Neural cell (in vitro differentiated cells): Measurements from ENCODE around the gene SLC38A5. TPM values are rescaled to one million over a fixed set of nuclear protein-coding genes. Genes with fewer than 3 reads are reported as not detected.

ENCODE experiments used
- H2AFZ ChIP-seq: fragments of 200-600, 300-800 bp; sonication (generic), shearing (Covaris generic); 2 replicates; pipeline ENCODE4 v1.6.0; 2014; ENCODE audit warnings: low read depth, mild to moderate bottlenecking, antibody characterized with exemption, low read length, moderate library complexity
- H3F3A ChIP-seq: fragments of 200-600 bp; shearing (Covaris generic); 2 replicates; pipeline ENCODE4 v1.6.1; 2016; ENCODE audit warnings: mild to moderate bottlenecking, moderate library complexity, mixed read lengths, antibody characterized with exemption, low read length; ENCODE audit not compliant: insufficient read depth, poor library complexity, severe bottlenecking
- H3K27ac ChIP-seq: fragments of 200-600, 300-800 bp; sonication (generic), shearing (Covaris generic); 2 replicates; pipeline ENCODE4 v1.5.1; 2014; ENCODE audit warnings: mild to moderate bottlenecking, low read length, moderate library complexity
- H3K27me3 ChIP-seq: fragments of 300-800, 200-600 bp; sonication (generic), shearing (Covaris generic); 2 replicates; pipeline ENCODE4 v1.6.0; 2014; ENCODE audit warnings: mild to moderate bottlenecking, low read depth, low read length, moderate library complexity; ENCODE audit not compliant: insufficient read depth
- H3K36me3 ChIP-seq: fragments of 300-800, 200-600 bp; sonication (generic), shearing (Covaris generic); 2 replicates; pipeline ENCODE4 v1.5.1; 2014; ENCODE audit warnings: mild to moderate bottlenecking, antibody characterized with exemption, low read length, moderate library complexity; ENCODE audit not compliant: insufficient read depth
- H3K4me2 ChIP-seq: fragments of 300-800, 200-600 bp; sonication (generic), shearing (Covaris generic); 2 replicates; pipeline ENCODE4 v1.6.0; 2014; ENCODE audit warnings: mild to moderate bottlenecking, low read length
- H3K4me3 ChIP-seq: fragments of 300-800, 200-600 bp; sonication (generic), shearing (Covaris generic); 2 replicates; pipeline ENCODE4 v1.5.1; 2014; ENCODE audit warnings: mild to moderate bottlenecking, low read length, moderate library complexity
- H3K79me2 ChIP-seq: fragments of 200-600 bp; shearing (Covaris generic); replicated peaks from 2 replicates; pipeline ENCODE4 v1.6.0; 2014; ENCODE audit warnings: mild to moderate bottlenecking, low read length, moderate library complexity; ENCODE audit not compliant: insufficient read depth
- H3K9ac ChIP-seq: fragments of 300-800, 200-600 bp; sonication (generic), shearing (Covaris generic); 2 replicates; pipeline ENCODE4 v1.6.1; 2016; ENCODE audit warnings: mild to moderate bottlenecking, low read length, mixed read lengths
- H3K9me2 ChIP-seq: fragments of 200-600 bp; shearing (Covaris generic); 2 replicates; pipeline ENCODE4 v1.6.1; 2016; ENCODE audit warnings: mild to moderate bottlenecking, low read length, mixed read lengths; ENCODE audit not compliant: insufficient read depth
- H3K9me3 ChIP-seq: fragments of 200-600, 300-800 bp; sonication (generic), shearing (Covaris generic); 2 replicates; pipeline ENCODE4 v1.6.1; 2016; ENCODE audit warnings: mild to moderate bottlenecking, mixed run types, low read length, moderate library complexity, mixed read lengths
- H4K20me1 ChIP-seq: fragments of 200-600 bp; shearing (Covaris generic); 2 replicates; pipeline ENCODE4 v1.6.1; 2016; ENCODE audit warnings: mild to moderate bottlenecking, mixed run types; ENCODE audit not compliant: insufficient read depth
- EP300 ChIP-seq: fragments of 450-650 bp; conservative IDR thresholded peaks from 2 replicates; pipeline ENCODE4 v1.6.1; 2014; ENCODE audit warnings: antibody characterized with exemption, mild to moderate bottlenecking, moderate library complexity; ENCODE audit not compliant: poor library complexity, severe bottlenecking
- EZH2 ChIP-seq: fragments of 200-600, 300-800 bp; shearing (Covaris generic), sonication (generic); IDR thresholded peaks from 2 replicates; pipeline ENCODE4 v1.6.1; 2014; ENCODE audit warnings: antibody characterized with exemption, low read length, borderline replicate concordance, mild to moderate bottlenecking; ENCODE audit not compliant: insufficient read depth, poor library complexity, severe bottlenecking
- MXI1 ChIP-seq: fragments of 450-650 bp; conservative IDR thresholded peaks from 2 replicates; pipeline ENCODE4 v1.6.1; 2014; ENCODE audit warnings: antibody characterized with exemption, mild to moderate bottlenecking; ENCODE audit not compliant: poor library complexity, severe bottlenecking
- POLR2AphosphoS5 ChIP-seq: IDR thresholded peaks from 2 replicates; pipeline ENCODE4 v1.6.1; 2012
- RAD21 ChIP-seq: fragments of 450-650 bp; conservative IDR thresholded peaks from 2 replicates; pipeline ENCODE4 v1.6.1; 2014; ENCODE audit warnings: antibody characterized with exemption, mild to moderate bottlenecking, moderate library complexity
- SMC3 ChIP-seq: fragments of 450-650 bp; conservative IDR thresholded peaks from 2 replicates; pipeline ENCODE4 v1.6.1; 2014; ENCODE audit warnings: antibody characterized with exemption, mild to moderate bottlenecking, moderate library complexity; ENCODE audit not compliant: poor library complexity
- TAF1 ChIP-seq: IDR thresholded peaks from 2 replicates; pipeline ENCODE4 v1.6.1; 2012; ENCODE audit warnings: low read depth
- polyA plus RNA-seq: library from polyadenylated mRNA; depleted of rRNA; stranded (reverse); fragments of >200 nt; gene quantifications from 2 replicates; pipeline ENCODE4 v1.2.3, GENCODE V29; 2014
- TF ChIP-seq, protein P1 (sequence below): fragments of 450-650 bp; IDR thresholded peaks from 2 replicates; pipeline ENCODE4 v1.5.1; 2014; ENCODE audit warnings: antibody characterized with exemption, mild to moderate bottlenecking, moderate library complexity; ENCODE audit not compliant: poor library complexity, severe bottlenecking
- TF ChIP-seq, protein P2 (sequence below): IDR thresholded peaks from 2 replicates; pipeline ENCODE4 v1.6.1; 2012; ENCODE audit warnings: borderline replicate concordance

The SLC38A5 gene
- polyA plus RNA-seq, 1 donor from 2014 or later = 0.48 TPM

- Histone ChIP-seq H3K9ac (no peak overlapping the region), H3K36me3 (no peaks in the 10 kb centered on the region), H3K9me2 (no peaks in the 10 kb centered on the region), H3K9me3 (no peaks in the 10 kb centered on the region), H2AFZ (no peak overlapping the region), H3K4me2 (no peak overlapping the region), H3F3A (no peaks in the 10 kb centered on the region), H3K27me3 (no peaks in the 10 kb centered on the region), H4K20me1 (no peaks in the 10 kb centered on the region), H3K27ac (no peak overlapping the region), H3K4me3 (no peak overlapping the region), H3K79me2 (no peaks in the 10 kb centered on the region)
- TF ChIP-seq MXI1 (no peak), EZH2 (no peak), EP300 (no peak), POLR2AphosphoS5 (no peak), RAD21 (no peak), SMC3 (no peak), TAF1 (no peak)
- TF ChIP-seq, protein P1, sequence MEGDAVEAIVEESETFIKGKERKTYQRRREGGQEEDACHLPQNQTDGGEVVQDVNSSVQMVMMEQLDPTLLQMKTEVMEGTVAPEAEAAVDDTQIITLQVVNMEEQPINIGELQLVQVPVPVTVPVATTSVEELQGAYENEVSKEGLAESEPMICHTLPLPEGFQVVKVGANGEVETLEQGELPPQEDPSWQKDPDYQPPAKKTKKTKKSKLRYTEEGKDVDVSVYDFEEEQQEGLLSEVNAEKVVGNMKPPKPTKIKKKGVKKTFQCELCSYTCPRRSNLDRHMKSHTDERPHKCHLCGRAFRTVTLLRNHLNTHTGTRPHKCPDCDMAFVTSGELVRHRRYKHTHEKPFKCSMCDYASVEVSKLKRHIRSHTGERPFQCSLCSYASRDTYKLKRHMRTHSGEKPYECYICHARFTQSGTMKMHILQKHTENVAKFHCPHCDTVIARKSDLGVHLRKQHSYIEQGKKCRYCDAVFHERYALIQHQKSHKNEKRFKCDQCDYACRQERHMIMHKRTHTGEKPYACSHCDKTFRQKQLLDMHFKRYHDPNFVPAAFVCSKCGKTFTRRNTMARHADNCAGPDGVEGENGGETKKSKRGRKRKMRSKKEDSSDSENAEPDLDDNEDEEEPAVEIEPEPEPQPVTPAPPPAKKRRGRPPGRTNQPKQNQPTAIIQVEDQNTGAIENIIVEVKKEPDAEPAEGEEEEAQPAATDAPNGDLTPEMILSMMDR = no peak
- TF ChIP-seq, protein P2, sequence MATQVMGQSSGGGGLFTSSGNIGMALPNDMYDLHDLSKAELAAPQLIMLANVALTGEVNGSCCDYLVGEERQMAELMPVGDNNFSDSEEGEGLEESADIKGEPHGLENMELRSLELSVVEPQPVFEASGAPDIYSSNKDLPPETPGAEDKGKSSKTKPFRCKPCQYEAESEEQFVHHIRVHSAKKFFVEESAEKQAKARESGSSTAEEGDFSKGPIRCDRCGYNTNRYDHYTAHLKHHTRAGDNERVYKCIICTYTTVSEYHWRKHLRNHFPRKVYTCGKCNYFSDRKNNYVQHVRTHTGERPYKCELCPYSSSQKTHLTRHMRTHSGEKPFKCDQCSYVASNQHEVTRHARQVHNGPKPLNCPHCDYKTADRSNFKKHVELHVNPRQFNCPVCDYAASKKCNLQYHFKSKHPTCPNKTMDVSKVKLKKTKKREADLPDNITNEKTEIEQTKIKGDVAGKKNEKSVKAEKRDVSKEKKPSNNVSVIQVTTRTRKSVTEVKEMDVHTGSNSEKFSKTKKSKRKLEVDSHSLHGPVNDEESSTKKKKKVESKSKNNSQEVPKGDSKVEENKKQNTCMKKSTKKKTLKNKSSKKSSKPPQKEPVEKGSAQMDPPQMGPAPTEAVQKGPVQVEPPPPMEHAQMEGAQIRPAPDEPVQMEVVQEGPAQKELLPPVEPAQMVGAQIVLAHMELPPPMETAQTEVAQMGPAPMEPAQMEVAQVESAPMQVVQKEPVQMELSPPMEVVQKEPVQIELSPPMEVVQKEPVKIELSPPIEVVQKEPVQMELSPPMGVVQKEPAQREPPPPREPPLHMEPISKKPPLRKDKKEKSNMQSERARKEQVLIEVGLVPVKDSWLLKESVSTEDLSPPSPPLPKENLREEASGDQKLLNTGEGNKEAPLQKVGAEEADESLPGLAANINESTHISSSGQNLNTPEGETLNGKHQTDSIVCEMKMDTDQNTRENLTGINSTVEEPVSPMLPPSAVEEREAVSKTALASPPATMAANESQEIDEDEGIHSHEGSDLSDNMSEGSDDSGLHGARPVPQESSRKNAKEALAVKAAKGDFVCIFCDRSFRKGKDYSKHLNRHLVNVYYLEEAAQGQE = no peak
Observed at GRCh38 chrX:48492293-48492910, 22.3 kb upstream of the SLC38A5 start.

DNA sequence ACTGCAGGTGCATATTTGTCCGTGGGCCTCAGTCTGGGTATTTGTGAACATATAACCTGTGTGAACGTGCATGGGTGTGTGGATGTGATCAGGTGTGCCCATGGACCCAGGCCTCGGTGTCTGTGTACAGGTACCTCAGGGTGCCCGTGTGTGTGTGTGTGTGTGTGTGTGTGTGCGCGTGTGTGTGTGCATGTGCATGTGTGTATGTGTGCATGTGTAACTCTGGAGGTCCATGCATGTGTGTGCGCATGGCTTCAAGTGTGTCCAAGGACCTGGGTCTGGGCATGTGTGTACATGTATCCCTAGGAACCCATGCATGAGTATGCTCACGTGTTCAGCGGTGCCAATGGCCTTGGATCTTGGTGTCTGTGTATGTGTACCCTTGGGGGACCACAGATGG lies 21.7 kb upstream of the SLC38A5 start:
- H3F3A ChIP-seq = no peaks in the 10 kb centered on the region
- H3K79me2 ChIP-seq = no peaks in the 10 kb centered on the region
- no peak overlapping the region for H3K4me3 ChIP-seq
- H3K36me3 ChIP-seq = no peaks in the 10 kb centered on the region
- no peaks in the 10 kb centered on the region for H3K9me3 ChIP-seq
- no peak overlapping the region for H3K27ac ChIP-seq
- H2AFZ ChIP-seq = no peak overlapping the region
- TF ChIP-seq EP300 (no peak), TAF1 (no peak), RAD21 (no peak), MXI1 (no peak), POLR2AphosphoS5 (no peak), SMC3 (no peak), EZH2 (no peak)
- TF ChIP-seq, protein P2 = no peak
- TF ChIP-seq, protein P1 = no peak
- no peak overlapping the region for H3K4me2 ChIP-seq
- H3K9me2 ChIP-seq = no peaks in the 10 kb centered on the region
- H3K9ac ChIP-seq = no peak overlapping the region
- no peaks in the 10 kb centered on the region for H3K27me3 ChIP-seq
- no peaks in the 10 kb centered on the region for H4K20me1 ChIP-seq
